GM18508 (cell line): ENCODE measurements around the gene IFIT1.
"Not testable (repeated sequence)": the region's sequence is repeated elsewhere in the genome, so short reads cannot be mapped to it uniquely, and the experiment has no call there.

Source experiments
- ATAC-seq: cut with Tn5 transposase; IDR thresholded peaks from one replicate; pipeline ENCODE4 v1.9.1; 2021; ENCODE audit warnings: moderate number of reproducible peaks; ENCODE audit not compliant: insufficient read depth, unreplicated experiment

Gene IFIT1

DNA sequence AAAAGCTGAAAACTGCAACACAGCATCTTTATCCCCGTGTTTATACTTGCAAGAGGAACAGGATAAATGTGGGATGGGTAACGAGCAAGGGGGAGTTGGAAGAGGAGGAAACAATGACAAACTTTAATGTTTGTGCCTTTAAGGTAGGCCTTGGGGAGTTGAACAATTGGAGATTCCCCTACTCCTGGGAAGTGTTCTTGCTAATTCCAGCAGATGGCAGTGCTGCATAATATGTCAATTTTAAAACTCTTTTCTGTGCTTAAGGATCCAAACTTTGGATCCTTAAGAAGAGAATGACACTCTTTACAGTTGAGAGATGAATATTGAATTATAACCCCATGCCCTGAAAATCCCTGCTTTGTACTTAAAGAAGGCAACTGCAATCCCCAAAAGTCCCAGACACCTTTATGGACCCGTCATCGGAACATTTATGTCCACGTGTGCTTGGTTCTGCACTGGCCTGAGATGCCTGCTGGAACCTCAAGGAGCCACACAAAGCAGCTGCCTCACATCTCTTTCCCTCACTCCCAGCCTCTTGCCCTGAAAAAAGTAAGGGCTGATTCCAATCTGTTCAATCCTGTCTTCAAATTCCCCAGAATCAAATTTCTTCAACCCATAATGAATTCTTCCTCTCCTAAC, 33.9 kb downstream of the IFIT1 start:
- no peak for ATAC-seq

DNA sequence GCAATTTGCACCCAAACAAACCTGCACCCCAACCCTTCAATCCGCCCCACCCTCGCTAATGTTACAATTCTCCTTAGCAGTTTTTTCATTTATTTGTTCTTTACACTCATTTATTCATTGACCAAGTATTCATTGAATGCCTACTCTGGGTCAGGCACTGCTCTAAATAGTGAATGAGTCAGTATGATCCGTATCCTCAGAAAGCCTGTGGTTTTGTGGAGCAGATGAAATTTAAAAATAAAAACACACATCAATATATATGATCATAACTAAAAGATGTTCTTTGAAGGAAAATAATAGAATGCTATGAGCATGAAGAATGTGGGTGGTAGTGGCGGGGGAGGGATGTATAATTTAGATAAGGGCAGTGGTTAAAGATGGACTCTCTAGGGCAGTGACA, 35.2 kb downstream of the IFIT1 start:
- no peak for ATAC-seq

DNA sequence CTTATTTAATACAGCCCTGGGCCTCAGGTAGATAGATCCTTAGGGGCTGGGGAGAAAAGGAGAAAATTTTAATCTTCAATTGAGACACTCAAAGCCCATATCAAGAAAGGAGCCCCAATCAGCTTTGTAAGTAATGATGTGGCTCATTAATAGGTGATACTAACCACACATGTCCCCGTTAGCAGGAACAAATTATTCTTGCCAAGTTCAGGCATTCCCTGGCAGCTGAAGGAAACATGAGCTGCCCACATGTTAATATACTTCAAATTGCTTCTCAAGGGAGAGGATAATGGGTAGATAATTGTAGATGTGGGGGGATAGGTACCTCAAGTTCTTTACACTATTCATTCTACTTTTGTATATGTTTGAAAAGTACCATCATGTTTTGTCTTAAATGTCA, 36.5 kb downstream of the IFIT1 start:
- ATAC-seq, result no peak

DNA sequence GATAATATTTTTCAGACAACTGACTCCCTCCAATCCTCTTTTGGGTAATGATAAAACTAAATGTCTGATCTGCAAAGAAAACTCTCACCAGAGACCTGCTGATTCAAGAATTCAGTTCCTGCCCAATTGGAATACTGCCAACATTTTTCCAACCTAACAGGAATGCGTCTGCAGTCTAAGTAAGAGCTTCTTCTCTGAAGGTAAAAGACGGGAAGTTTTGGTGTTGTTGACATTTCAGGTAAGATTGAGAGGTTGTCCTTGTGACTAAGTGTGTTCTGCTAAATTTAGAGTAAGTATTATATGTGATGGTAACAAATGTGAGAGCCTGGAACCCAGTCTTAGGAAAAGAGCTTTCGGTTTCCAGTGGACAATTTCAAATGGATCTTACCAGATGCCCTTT, 39.6 kb downstream of the IFIT1 start:
- no peak for ATAC-seq

DNA sequence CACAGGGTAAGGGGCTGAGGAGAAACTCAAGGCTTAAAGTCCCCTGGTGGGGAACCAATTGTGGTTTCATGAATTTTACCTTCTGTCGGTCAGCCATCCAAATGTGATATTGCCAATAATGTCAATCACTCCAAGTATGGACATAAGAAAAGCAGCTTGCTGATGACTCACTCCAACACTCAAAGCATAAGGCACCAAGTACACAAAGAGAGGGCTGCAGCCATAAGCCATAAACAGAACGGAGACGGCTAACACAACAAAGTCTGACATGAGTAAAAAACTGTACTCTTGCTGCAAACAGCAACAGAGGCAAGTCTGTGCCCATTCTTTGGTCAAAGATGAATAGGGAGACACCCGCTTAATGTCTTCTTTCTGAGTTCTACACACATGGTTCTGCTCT, 46.1 kb downstream of the IFIT1 start:
- no peak for ATAC-seq

DNA sequence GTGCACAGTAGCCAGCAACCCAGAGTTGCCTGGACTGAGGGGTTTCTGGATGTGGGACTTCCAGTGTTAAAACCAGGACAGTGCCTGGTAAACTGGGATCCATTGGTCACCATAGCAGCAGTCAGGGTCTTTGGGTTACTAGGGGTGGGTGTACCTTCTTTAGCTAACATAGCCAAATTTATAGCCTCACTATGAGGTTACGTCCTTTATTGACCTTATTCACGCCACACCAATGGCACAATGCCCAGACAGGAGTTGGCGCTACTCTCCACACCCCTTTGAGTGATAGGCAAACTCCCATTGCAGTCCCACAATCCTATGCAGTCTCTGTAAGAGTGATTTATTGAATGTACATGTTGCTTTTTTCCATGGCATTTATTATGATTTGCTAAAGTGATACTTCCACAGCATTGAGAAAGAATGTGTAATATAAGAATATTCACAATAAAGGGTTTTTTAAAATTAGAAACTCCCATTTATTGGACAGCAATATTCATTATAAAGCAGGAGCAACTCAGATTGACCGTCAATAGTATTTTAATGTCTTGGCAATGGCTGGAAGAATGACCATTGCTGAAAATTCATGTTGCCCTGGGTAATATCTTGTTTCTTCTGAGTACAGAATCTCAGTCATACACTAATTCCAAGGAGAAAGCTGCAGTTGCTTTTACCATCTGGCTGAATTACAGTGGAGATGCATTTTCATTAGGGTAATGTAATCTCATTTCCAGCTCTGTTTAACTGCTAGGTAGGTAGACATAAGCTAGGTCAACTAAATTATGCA, 48.0 kb downstream of the IFIT1 start:
- ATAC-seq, result no peak

DNA sequence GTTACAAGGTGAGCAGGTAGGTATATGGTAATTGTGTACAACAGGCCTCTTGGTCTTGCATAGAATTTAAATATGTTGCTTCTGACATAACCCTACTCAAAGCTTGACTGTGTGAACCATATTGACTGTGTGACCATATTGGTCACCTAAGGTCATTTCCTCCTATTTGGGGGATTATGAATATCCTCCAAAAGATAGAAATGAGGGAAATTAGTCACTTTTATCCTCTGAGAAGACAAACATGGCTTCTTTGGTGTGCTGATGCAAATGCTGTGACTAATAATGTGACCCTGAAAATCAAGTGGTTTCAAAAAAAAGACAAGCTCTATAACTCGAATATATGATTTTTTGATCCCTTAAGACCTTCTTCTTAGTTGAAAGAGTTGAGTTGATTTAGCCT, 49.9 kb downstream of the IFIT1 start:
- no peak for ATAC-seq

DNA sequence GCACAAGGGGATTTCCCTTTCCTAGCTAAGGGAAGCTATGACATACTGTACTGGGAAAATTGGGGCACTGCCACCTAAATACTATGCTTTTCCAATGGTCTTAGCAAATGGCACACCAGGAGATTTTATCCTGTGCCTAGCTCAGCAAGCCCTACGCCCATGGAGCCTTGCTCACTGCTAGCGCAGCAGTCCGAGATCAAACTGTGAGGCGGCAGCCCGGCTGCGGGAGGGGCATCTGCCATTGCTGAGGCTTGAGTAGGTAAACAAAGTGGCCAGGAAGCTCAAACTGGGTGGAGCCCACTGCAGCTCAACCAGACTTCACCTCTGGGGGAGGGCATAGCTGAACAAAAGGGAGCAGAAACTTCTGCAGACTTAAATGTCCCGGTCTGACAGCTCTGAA, 52.4 kb downstream of the IFIT1 start:
- ATAC-seq, result not testable (repeated sequence)

DNA sequence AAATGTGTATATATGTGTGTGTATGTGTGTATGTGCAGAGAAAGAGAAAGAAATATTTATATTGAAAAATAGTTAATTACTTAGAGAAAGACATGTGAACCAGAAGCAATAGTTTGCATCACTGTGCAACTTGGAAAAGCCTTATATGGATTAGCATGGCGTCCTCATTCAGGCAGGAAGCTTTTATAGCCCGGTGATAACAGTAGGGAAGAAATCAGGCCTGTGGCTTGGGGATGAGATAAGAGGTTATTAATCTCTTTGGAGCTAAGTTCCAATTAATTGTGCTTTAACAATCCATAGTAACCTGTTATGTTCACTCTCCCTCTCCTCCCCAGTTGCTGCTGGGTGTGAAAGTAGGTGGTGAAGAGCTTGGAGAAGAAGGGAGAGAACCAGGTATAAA, 58.5 kb downstream of the IFIT1 start:
- ATAC-seq, result no peak

DNA sequence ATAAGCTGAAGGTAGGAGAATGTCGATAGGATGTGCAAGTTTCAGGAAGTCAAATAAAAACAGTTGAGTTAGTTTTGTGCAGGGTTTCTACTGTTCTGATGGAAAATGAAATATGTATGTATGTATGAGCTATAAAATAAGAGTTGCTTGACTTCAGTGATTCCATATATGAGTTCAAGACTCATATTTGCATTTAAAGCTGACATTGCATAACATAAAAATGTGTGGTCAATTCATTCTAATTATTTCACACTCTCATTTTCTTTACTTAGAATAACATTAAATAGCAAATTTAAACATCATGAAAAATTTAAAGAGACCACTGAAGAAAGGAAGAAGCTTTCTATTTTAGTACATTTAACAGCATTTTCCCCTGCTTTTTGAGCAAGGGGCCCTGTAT, 59.8 kb downstream of the IFIT1 start:
- ATAC-seq, result no peak

DNA sequence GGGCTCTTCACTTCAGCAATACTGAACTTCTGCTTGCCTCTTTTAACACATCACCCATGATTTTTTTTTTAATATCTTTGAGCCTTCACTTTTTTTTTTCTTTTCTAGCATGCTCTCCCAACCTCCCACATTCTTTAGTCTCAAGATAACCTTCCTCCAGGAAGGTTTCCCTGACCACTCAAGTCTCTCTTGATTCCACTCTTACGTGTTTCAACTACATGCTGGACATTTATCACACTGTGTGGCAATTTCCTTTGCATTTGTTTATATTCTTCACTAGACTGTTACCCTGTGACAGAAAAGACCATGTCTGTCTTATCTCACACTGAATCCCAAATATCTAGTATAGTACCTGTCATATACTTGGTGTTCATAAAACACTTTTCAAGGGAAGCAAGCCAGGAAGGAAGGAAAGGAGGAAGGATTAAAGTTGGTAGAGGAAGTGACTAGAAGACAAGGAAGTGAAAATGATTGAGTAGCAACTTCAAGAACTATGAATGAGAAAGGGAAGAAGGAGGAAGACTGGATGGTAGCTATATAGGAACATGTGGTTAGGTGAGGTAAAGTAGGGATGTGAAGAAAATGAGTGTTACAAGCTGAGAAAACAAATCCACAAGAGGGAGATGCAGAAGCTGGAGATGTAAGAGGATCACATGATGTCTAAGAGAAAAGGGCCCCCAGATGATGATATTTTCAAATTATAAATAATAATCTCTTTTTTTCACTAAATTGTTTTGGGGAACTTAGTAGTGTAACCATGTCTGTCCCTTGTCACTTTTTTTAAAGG, 62.3 kb downstream of the IFIT1 start:
- ATAC-seq, result no peak
